Left renal pelvis (tissue), 4 donors: Measurements from ENCODE around the gene TSBP1. TPM values are rescaled to one million over a fixed set of nuclear protein-coding genes. Genes with fewer than 3 reads are reported as not detected.

ENCODE experiments used
- DNase-seq, 4 donors: peaks; one replicate each; pipeline ENCODE4 v3.0.0-alpha.2; 2013; ENCODE audit warnings: low read depth in 4 of 4, low spot score in 3 of 4
- polyA plus RNA-seq, 4 donors: library from polyadenylated mRNA; unstranded; fragments of 120-200 nt; gene quantifications; one replicate each; pipeline ENCODE4 v1.2.1, GENCODE V29; 2013; ENCODE audit not compliant: insufficient read length in 4 of 4

Gene TSBP1
- polyA plus RNA-seq = under 1 TPM in 1 of 4 donors, not detected in 3; 0.18 TPM

- no peak for DNase-seq
Observed at GRCh38 chr6:32371803-32372202, at the start of gene TSBP1. TSS of gene TSBP1 (minus strand) at chr6:32371903. CDS start at chr6:32371706, 197 bp downstream.

- DNase-seq = no peak
Observed at GRCh38 chr6:32416036-32416435, 44.3 kb upstream of the TSBP1 start.

- DNase-seq = peak in 2 of 4 donors; percentile 62 to 64
Observed at GRCh38 chr6:32415521-32416019, 43.9 kb upstream of the TSBP1 start.

GRCh38 chr6:32413427-32414047 lies 41.8 kb upstream of the TSBP1 start:
- DNase-seq = peak in 3 of 4 donors; percentile 51 to 58 (median 54)

- no peak for DNase-seq
Observed at GRCh38 chr6:32411566-32412327, 40.0 kb upstream of the TSBP1 start.

GRCh38 chr6:32410906-32411305 lies 39.2 kb upstream of the TSBP1 start:
- DNase-seq = no peak

- no peak for DNase-seq
Observed at GRCh38 chr6:32406857-32407256, 35.2 kb upstream of the TSBP1 start, which contains the start of gene BTNL2. TSS of gene BTNL2 (minus strand) at chr6:32407181. CDS start at chr6:32407123, 58 bp downstream.

- no peak for DNase-seq
Observed at GRCh38 chr6:32406197-32406596, 34.5 kb upstream of the TSBP1 start.

GRCh38 chr6:32405656-32406055 lies 34.0 kb upstream of the TSBP1 start:
- DNase-seq = no peak

- DNase-seq = no peak
Observed at GRCh38 chr6:32402812-32403211, 31.1 kb upstream of the TSBP1 start.

GRCh38 chr6:32401284-32401963 lies 29.7 kb upstream of the TSBP1 start:
- no peak for DNase-seq

- no peak for DNase-seq
Observed at GRCh38 chr6:32397252-32397920, 25.7 kb upstream of the TSBP1 start.

GRCh38 chr6:32396028-32396427 lies 24.3 kb upstream of the TSBP1 start:
- DNase-seq = no peak

- peak in 1 of 4 donors; percentile 32 for DNase-seq
Observed at GRCh38 chr6:32393665-32394420, 22.1 kb upstream of the TSBP1 start.

- no peak for DNase-seq
Observed at GRCh38 chr6:32391505-32391904, 19.8 kb upstream of the TSBP1 start.

- DNase-seq = no peak
Observed at GRCh38 chr6:32387589-32388340, 16.1 kb upstream of the TSBP1 start.

- DNase-seq = no peak
Observed at GRCh38 chr6:32386040-32386439, 14.3 kb upstream of the TSBP1 start.

- no peak for DNase-seq
Observed at GRCh38 chr6:32382757-32383420, 11.2 kb upstream of the TSBP1 start.

GRCh38 chr6:32379545-32379944 lies 7.8 kb upstream of the TSBP1 start:
- DNase-seq = no peak
